Measurements from ENCODE around the gene CYP26B1.

DNA sequence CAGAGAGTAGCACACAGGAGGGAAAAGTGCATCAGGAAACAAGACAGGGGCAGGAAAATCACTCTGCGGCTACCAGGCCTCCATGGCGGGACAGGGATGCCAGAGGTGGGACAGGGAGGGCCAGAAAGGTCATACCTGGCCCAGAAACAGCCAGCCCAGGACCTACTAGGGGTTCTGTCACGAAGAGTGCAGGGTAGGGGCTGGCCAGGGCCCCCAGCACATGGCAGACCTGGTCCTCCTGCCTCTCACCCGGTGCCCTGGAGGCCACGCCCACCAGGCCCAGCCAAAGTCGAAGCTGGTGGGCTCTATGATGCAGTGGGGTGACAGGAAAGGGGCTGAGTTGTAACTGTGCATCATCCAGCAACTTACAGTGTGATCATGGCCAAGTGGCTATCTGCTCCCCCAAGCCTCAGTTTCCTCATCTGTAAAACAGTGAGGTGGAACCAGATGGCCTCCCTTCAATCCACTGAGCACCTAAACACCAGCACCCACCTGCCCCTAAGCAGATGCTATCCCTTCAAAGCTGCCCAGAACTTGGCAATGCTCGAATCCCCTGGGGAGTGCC is 10.6 kb downstream of the CYP26B1 start:
- TF ChIP-seq, protein P1, sequence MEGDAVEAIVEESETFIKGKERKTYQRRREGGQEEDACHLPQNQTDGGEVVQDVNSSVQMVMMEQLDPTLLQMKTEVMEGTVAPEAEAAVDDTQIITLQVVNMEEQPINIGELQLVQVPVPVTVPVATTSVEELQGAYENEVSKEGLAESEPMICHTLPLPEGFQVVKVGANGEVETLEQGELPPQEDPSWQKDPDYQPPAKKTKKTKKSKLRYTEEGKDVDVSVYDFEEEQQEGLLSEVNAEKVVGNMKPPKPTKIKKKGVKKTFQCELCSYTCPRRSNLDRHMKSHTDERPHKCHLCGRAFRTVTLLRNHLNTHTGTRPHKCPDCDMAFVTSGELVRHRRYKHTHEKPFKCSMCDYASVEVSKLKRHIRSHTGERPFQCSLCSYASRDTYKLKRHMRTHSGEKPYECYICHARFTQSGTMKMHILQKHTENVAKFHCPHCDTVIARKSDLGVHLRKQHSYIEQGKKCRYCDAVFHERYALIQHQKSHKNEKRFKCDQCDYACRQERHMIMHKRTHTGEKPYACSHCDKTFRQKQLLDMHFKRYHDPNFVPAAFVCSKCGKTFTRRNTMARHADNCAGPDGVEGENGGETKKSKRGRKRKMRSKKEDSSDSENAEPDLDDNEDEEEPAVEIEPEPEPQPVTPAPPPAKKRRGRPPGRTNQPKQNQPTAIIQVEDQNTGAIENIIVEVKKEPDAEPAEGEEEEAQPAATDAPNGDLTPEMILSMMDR (conservative IDR thresholded peaks at IDR 0.05; ENCODE audit: low read depth, low read length): no peak
- TF ChIP-seq EZH2 (IDR thresholded peaks at IDR 0.05; ENCODE audit: borderline replicate concordance, low read depth, low read length, poor library complexity, severe bottlenecking): no peak
